HL-60/S4 treated with retinoic acid at 250 ng/mL for 4 days and 3 days (cell line): Measurements from ENCODE around the gene ADGRG3.

ENCODE experiments used
- in situ Hi-C: fragments of 300-500 bp; cut with MboI; formaldehyde crosslinking; loops from 2 replicates; pipeline ENCODE4 v1.7.0; 2022; ENCODE audit warnings: low sequenced_read_pairs

The ADGRG3 gene

DNA sequence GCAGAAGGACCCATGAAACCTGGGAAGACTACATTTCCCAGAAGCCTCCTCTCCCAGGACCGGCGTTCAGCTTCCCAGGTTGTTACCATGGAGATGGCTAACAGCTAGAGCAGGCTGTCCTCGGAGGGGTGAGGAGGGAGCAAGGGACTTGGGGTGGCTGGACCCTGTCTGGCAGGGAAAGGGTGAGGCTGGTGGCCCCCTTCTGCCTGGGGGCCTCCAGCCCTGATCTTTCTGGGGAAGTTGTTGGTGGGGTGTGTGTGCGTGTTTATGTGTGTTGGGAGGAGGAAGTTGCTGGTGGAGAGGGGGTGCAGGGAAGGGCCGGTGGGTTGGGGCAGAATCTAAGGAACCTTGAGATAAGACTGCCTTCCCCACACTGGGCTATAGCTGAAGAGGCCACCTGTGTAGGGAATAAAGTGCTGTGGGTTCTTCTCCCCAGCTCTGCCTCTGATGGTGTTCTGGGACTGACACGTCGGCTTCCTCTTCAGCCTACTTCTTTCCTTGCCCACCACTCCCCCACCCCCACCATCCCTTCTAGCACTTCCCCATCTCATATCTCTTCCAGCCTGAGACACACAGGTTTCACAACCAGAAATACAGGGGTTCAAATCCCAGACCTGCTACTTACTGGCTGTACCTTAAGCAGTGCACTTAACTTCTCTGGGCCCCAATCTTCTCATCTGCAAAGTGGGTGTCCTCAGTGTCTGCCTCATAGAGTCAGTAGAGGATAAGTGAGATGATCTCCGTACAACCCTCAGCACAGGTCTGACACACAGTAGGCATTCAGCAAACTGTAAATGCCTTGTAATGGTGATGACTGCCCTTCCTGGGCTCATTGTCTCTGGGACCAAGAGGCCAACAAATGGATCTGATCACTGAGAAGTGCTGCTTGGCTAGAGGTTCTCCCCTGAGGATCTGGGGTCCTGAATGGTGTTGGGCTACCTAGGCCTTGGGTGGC, 26.9 kb downstream of the ADGRG3 start, which contains the start of gene DRC7:
DRC7 (plus strand) TSS at position 82 of the 955 bp plus-strand sequence. CDS start 3,144 bp downstream, outside the sequence.
- in situ Hi-C loops: no loop called here

DNA sequence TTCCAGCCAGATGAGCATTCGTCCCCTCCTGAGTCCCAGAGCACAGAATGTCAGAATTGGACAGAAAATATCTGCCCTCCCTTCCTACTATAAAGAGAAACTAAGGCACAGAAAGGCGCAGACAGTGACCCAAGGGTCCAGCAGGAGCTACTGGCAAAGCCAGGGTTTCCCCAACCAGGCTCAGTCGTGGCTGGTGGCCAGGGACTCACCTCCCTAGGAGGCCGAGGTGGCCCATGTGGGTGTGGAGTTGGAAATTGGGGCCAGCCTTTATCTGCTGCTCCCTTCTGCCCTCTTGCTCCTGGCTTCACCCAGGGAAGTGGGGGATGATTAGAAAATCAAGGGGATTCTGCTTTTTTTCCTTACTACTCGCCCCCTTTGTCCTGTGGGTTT, 27.6 kb downstream of the ADGRG3 start:
- in situ Hi-C loops: no loop called here

DNA sequence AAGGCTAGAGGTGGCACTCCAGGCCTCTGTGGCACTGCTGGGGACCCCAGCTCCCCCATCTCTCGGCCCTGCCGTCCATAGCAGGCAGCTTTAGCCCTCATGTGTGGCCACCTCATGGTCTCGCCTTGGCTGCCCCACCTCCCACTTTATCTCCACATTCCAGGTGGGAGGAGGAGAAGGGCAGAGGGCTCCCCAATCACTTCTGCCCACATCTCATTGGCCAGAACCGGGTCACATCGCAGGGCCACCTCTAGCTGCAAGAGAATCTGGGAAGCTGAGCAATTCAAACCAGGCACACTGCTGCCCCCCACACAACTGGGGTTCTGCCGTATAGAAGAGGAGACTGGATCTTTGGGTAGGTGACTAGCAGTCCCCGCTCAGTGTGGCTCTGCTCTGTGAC, 28.1 kb downstream of the ADGRG3 start:
- in situ Hi-C loops: no loop called here

DNA sequence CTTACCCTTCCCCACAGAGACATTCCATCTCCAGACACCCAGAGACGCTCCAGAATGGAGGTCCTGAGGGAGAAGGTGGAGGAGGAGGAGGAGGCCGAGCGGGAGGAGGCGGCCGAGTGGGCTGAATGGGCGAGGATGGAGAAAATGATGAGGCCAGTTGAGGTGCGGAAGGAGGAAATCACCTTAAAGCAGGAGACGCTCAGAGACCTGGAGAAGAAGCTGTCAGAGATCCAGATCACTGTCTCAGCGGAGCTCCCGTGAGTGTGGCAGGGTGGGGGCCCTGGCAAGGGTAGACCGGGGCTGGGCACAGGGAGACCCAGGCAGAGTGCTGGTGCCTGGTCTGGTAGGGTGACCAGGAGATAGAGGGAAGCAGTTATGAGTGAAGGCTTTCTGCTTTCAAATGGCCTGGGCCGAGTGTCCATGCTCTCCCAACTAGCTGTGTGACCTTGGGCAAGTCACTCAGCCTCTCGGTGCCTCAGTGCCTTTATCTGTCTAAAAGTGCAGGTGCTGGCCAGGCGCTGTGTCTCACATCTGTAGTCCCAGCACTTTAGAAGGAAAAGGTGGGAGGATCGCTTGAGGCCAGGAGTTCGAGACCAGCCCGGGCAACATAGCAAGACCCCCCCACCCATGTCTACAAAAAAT, 29.9 kb downstream of the ADGRG3 start:
- in situ Hi-C loops: no loop called here

DNA sequence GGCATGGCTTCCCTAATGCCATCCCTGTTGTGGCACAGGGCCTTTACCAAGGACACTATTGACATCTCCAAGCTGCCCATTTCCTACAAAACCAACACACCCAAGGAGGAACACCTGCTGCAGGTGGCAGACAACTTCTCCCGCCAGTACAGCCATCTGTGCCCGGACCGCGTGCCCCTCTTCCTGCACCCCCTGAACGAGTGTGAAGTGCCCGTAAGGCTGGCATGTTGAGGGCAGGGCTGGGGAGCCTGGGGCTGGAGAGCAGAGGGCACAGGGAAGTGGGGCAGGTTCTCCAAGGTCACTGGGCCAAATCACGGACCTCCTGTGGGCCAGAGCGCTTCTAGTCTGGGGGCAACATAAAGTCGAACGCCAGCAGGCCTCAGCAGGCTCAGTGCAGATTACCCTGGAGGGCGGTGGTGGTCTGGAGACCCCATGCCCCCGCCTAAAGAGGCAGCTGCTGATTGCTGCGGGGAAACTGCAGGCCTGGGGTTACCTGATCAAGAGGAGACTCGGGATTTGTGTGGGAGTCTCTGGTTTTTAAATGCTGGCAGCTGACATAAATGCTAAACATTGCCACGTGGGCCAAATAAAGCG, 30.8 kb downstream of the ADGRG3 start:
- in situ Hi-C loops: no loop called here

DNA sequence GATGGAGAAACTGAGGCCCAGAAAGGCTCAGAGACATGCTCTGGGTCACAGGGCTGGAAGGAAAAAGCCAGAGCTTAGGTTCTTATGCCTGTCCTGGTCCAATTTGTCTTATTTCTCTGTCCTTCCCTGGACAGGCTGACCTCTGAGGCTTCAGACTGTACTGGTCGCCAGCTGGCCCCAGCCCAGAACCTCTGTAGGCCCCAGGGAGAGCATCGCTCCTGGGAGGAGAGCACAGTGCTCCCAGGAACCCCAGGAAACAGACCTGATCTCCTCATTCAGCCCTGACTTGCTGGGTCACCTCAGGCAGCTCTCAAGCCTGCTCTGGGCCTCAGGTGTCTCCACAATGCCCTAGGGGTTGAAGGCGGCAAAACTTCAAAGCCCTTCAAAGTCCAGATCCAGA, 31.4 kb downstream of the ADGRG3 start:
- in situ Hi-C loops: no loop called here

DNA sequence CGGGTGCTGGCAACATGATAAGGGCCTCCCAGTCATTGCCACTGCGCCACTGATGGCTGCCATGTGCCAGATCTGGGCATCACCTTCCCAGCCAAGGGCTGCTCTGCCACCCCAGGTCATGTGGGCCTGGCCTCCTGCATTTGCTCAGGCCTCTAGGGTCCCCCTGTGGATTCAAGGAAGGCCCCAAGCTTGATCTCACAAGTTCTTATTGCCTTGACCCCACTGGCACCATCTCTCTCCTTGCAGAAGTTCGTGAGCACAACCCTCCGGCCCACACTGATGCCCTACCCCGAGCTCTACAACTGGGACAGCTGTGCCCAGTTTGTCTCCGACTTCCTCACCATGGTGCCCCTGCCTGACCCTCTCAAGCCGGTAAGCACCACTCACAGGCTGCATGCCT, 31.8 kb downstream of the ADGRG3 start:
- in situ Hi-C loops: no loop called here

DNA sequence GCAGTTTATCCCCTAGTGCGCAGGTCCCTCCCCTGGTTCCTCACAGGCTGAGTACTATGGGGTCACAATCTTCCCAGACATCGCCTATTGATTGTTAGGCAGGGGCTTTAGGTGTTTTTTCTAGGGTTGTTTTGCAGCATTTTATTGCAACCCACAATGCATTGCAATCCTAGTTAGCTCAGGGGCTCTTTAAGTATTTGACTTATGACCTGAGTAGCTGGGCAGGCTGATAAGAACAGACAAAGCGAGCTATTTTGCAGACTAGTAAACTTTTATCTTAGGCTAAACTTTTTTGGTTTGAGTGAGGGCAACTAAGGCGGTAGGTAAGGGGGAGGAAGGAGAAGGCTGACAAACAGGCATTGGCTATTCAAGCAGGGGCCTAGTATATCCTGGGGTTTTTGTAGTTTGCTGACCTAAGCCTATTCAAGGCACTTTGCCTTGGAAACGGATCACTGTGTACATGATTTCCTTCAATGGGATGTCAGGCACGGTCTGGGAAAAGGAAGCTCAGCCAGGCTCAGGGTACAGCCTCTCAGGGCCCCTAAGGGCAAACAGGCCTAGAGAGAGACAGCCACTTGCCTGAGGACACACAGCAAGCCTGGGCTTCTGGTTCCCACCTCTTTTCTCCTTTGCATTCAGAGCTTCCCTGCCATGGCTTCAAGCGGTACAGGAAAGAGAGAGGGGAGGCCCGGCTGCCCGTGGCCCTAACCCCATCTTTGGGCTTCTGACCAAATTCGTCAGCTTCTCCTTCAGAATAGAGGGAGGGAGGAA, 32.9 kb downstream of the ADGRG3 start:
- in situ Hi-C loops: no loop called here

DNA sequence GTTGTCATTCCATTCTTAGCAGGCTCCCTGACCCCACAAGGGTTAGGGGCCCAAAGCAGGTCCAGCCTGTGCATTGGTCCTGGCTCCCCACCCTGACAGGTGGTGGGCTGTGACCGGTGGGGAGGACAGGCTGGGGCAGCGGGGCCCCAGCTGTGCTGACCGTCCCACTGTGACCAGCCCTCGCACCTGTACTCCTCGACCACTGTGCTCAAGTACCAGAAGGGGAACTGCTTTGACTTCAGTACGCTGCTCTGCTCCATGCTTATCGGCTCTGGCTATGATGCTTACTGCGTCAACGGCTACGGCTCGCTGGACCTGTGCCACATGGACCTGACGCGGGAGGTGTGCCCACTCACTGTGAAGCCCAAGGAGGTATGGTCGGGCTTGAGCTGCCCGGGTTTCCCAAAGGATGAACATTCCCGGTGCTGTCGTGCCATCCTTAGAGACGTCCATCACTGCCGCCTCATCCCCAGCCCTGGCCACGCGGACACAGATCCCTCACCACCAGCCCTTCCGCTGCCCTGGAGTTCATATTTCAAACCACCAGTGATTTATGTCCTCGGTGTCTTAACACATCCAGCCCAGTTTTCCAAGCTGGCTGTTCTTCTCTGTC, 33.8 kb downstream of the ADGRG3 start:
- in situ Hi-C loops: no loop called here

DNA sequence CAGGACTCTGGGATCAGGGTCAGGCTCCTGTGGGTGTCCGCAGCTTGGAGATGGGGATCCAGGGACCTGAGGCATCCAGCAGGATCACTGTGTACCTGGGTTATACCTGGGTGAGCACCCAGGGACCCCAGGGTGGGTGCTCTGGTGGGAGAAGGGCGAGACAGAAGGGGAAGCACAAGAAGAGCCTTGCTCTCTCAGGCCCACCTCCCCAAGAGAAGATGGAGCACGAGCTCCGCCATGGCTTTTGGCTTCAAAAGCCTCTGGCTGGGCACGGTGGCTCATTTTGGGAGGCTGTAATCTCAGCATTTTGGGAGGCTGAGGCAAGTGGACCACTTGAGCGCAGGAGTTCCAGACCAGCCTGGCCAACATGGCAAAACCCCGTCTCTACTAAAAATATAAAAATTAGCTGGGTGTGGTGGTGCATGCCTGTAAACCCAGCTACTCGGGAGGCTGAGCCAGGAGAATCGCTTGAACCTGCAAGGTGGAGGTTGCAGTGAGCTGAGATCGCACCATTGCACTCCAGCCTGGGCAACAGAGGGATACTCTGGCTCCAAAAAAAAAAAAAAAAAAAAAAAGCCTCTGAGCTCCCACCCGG, 35.4 kb downstream of the ADGRG3 start:
- in situ Hi-C loops: no loop called here

DNA sequence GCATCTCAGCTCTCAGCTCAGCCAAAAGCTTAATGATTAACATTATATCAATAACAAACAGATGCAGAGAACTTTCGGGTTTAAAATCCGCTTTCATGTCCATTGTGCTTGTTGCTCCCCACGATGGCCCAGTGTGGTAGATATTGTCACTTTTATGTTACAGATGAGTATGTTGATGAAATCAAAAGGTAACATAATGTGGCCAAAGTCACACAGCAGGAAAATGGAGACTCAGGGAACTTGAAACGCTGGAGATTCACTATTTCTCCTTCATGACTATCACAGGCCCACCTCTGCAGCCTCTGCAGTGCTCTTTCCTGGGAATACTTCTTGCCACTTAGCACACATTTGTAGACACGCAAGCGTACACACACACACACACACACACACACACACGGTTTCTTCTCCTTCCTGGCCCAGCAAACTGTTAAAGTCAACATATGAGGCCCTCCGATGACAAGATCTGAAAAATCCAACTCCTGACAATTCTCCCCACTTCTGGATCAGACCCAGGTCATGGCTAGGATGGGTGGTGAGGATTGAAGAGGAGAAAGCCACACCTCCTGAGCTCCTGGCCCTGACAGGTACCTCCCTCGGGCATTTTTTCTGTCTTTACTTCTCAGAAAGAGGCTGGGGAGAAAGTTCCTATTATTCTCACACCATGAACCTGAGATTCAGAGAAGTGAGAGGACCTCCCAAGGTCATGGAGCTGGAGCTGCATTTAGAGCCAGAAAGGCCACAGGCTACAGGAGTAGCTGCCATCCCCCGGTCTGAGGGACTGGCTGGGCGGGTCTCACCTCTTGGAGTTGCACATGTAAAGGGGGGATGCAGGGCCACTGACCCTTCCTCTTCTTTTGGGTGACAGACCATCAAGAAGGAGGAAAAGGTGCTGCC, 36.2 kb downstream of the ADGRG3 start:
- in situ Hi-C loops: no loop called here

DNA sequence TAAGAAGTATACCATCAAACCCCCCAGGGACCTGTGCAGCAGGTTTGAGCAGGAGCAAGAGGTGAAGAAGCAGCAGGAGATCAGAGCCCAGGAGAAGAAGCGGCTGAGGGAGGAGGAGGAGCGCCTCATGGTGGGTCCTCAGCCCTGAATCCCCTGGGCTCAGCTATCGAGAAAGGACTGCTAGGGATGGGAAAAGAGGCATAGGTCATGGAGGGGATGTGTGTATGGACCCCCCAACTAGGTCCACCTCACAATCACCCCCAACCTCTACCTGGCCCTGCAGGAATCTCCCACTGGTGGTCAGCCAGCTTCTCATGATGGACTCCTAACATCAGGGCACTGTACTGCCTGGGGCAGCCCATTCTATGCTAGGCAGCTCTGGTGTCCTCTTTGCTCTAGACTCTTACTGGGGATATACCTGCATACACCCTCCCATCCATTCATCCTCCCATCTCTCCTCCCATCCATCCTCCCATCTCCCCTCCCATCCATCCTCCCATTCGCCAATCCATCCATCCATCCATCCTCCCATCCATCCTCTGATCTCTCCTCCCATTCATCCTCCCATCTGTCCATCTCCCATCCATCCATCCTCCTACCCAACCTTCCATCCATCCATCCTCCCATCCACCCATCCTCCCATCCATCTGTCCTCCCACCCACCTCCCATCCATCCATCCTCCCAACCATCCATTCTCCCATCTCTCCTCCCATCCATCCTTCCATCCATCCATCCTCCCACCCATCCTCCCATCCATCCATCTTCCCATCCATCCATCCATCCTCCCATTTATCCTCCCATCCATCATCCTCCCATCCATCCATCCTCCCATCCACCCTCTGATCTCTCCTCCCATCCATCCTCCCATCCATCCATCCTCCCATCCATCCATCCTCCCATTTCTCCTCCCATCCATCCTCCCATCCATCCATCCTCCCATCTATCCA, 37.1 kb downstream of the ADGRG3 start:
- in situ Hi-C loops: no loop called here

DNA sequence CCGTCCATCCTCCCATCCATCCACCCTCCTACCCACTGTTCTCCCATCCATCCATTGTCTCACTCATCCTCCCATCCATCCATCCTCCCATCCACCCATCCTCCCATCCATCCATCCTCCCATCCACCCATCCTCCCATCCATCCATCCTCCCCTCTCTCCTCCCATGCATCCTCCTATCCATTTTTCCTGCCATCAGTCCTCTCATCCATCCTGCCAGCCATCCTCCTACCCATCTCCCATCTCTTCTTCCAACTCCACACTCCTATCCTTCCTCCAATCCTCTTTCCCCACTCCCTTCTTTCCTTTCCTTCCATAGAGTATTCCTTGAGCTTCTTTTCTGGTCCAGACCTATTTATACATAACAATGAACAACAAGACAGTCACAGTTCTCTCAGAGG, 38.6 kb downstream of the ADGRG3 start:
- in situ Hi-C loops: no loop called here

DNA sequence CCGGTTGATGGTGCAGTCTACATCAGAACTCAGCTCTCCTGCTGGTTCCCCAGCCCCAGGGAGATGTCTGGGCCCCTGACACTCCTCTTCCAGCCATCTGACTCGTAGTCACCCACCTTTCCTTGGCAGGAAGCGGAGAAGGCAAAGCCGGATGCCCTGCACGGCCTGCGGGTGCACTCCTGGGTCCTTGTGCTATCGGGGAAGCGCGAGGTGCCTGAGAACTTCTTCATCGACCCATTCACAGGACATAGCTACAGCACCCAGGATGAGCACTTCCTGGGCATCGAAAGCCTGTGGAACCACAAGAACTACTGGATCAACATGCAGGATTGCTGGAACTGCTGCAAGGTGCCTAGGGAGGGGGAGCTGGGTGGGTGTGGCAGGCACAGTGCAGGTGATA, 39.2 kb downstream of the ADGRG3 start:
- in situ Hi-C loops: no loop called here

DNA sequence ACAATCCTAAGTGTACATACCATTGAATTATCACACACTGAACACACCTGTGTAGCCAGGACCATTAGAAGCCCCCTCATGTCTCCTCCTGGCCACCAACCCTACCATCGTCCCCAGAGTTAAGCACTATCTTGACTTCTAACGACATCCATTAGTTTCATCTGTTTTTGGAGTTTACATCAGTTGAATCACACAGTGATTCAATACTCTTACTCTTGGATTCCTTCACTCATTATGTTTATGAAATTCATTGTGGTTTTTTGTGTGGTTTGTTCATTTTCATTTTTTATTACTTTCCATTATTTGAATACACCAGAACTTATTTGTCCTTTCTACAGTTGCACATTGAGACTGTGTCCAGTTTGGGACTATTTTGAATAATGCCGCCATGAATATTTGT, 40.1 kb downstream of the ADGRG3 start:
- in situ Hi-C loops: no loop called here

DNA sequence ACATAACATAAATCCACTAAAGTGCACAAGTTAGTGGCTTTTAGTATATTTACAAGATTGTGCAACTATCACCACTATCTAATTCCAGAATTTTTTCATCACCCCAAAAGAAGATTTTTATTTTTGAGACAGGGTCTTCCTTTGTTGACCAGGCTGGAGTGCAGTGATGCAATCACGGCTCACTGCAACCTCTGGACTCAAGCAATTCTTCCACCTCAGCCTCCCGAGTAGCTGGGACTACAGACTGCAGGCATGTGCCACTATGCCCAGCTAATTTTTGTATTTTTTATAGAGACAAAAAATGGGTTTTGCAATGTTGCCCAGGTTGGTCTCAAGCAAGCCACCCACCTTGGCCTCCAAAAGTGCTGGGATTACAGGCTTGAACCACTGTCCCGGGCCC, 41.6 kb downstream of the ADGRG3 start:
- in situ Hi-C loops: no loop called here

DNA sequence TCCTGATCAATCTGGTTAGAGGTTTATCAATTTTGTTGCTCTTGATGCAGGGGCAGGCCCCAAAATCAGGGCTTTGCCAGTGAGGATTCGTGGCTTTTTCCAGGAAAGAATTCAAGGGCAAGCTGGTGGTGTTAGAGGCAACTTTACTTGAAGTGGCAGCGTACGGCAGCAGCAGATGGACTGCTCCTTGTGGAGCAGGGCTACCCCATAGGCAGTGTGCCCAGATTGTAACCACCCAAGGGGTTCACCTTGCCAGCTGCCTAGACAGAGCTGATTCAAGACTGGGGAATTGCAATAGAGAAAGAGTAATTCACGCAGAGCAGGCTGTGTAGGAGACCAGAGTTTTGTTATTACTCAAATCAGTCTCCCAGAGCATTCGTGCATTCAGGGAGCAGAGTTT, 43.2 kb downstream of the ADGRG3 start:
- in situ Hi-C loops: no loop called here

DNA sequence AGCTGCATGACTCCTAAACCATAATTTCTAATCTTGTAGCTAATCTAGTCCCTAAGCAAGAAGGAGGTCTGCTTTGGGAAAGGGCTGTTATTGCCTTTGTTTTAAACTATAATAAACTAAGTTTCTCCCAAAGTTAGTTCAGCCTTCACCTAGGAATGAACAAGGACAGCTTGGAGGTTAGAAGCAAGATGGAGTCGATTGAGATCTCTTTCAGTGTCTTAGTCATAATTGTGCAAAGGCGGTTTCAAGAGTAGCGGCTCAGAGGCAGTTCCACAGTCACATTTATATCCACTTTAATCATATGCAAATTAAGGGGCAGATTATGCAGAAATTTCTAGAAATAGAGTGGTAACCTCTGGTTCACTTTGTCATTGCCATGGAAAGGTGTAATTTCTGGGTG, 43.9 kb downstream of the ADGRG3 start:
- in situ Hi-C loops: no loop called here
